Thoracic aorta (tissue), 2 donors: ENCODE results near the gene SUSD4. TPM values are rescaled to one million over a fixed set of nuclear protein-coding genes. Genes with fewer than 3 reads are reported as not detected.

Source experiments
- ATAC-seq: fragments of 150-250 bp; one replicate; pipeline ENCODE4 v1.8.0; 2017; ENCODE audit warnings: low read depth; ENCODE audit not compliant: insufficient number of reproducible peaks, low FRiP score
- DNase-seq: peaks from one replicate; pipeline ENCODE4 v3.0.0-alpha.2; 2020; ENCODE audit warnings: low spot score
- H3K27ac ChIP-seq, 2 donors: fragments of 200-600 bp; sonication (generic); 1 replicate in 1 of 2; 2 replicates in 1 of 2; pipeline ENCODE4 v1.5.1; 2016; ENCODE audit warnings: mild to moderate bottlenecking in 2 of 2, moderate library complexity in 2 of 2
- H3K27me3 ChIP-seq: fragments of 200-600 bp; sonication (generic); replicated peaks from 2 replicates; pipeline ENCODE4 v1.6.0; 2016; ENCODE audit warnings: mild to moderate bottlenecking; ENCODE audit not compliant: insufficient read depth
- H3K36me3 ChIP-seq: fragments of 200-600 bp; sonication (generic); one replicate; pipeline ENCODE4 v1.5.1; 2016
- H3K4me1 ChIP-seq, 2 donors: fragments of 200-600 bp; sonication (generic); 1 replicate in 1 of 2; 2 replicates in 1 of 2; pipeline versions ENCODE4 v1.5.1 to v1.6.0; 2016; ENCODE audit warnings: low read depth in 2 of 2, mild to moderate bottlenecking in 1 of 2; ENCODE audit not compliant: control insufficient read depth in 1 of 2
- H3K4me3 ChIP-seq: fragments of 200-600 bp; sonication (generic); 2 replicates; pipeline ENCODE4 v1.5.1; 2016; ENCODE audit warnings: mild to moderate bottlenecking
- H3K9me3 ChIP-seq: fragments of 200-600 bp; sonication (generic); 2 replicates; pipeline ENCODE4 v1.5.1; 2016
- total RNA-seq, 2 donors: library from RNA; depleted of rRNA; stranded (reverse); fragments of >200 nt; gene quantifications; one replicate each; pipeline versions ENCODE4 v1.1.0 to v1.2.3, GENCODE V29; 2016
- TF ChIP-seq, protein P1 (sequence below): fragments of 200-600 bp; sonication (generic); IDR thresholded peaks from one replicate; pipeline ENCODE4 v1.5.1; 2019; ENCODE audit warnings: antibody characterized with exemption

The SUSD4 gene
- total RNA-seq, 2 donors from 2014 or later = 1.6 TPM; not detected in 1

DNA sequence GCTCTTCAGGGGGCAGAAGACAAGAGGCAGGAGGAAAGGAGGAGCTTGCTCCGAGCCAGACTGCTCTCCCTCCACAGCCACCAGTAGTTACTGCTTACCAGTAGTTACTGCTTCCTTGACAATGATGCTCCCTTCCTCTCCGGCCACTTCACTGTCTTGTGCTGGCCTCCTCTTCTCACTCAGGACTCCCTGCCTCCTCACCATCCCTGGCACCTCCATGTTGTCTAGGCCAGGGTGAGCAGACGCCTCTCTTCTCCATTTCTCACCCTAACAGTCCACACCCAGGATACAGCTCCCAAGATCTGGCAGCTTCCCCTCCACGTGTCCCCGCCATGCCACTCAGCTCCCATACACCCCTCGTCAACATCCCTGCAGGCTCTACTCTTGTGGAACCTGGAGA is 138.5 kb downstream of the SUSD4 start:
- TF ChIP-seq, protein P1, sequence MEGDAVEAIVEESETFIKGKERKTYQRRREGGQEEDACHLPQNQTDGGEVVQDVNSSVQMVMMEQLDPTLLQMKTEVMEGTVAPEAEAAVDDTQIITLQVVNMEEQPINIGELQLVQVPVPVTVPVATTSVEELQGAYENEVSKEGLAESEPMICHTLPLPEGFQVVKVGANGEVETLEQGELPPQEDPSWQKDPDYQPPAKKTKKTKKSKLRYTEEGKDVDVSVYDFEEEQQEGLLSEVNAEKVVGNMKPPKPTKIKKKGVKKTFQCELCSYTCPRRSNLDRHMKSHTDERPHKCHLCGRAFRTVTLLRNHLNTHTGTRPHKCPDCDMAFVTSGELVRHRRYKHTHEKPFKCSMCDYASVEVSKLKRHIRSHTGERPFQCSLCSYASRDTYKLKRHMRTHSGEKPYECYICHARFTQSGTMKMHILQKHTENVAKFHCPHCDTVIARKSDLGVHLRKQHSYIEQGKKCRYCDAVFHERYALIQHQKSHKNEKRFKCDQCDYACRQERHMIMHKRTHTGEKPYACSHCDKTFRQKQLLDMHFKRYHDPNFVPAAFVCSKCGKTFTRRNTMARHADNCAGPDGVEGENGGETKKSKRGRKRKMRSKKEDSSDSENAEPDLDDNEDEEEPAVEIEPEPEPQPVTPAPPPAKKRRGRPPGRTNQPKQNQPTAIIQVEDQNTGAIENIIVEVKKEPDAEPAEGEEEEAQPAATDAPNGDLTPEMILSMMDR = no peak
- no peaks in the 10 kb centered on the region for H3K36me3 ChIP-seq
- H3K27ac ChIP-seq = no peak overlapping the region
- ATAC-seq = no peak
- no peaks in the 10 kb centered on the region for H3K27me3 ChIP-seq
- no peak overlapping the region for H3K4me3 ChIP-seq
- no peak for DNase-seq
- H3K9me3 ChIP-seq = no peaks in the 10 kb centered on the region
- no peaks in the 10 kb centered on the region for H3K4me1 ChIP-seq

DNA sequence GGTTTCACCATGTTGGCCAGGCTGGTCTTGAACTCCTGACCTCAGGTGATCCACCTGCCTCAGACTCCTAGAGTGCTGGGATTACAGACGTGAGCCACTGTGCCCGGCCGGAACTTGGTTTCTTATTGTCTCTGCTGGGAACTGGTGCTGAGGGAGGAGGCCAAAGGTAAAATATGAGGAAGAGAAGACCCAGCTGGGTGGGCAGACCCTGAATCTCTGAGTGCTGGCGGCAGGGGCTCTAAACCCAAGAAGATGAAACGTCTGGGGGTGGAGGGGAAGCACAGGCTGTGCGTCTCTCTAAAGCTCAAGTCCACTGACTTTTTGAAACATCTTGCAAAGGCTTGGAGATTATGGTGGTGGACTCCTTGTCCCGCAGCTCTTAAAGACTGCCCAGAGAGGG is 138.9 kb downstream of the SUSD4 start:
- H3K27me3 ChIP-seq = no peaks in the 10 kb centered on the region

DNA sequence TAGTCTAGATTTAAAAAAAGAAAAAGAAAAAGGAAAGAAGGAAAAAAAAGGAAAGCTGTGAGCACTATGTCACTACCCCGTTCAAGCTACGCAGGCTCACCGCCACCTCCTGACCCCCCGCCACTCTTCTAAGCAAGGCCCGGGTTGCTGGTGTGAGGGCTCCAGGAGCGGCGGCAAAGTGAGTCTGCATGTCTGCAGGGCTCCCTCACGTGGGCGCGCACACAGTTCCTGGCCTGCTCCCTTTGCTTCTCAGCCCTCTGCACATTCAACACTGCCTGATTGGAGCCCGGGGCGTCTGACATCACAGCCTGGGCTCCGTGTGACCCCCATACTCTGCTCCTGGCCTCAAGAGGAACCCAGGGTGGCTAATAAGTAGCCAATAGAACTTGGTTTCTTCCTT is 139.5 kb downstream of the SUSD4 start:
- ATAC-seq = no peak
- Histone ChIP-seq H3K27ac (no peak overlapping the region), H3K4me3 (no peak overlapping the region), H3K9me3 (no peaks in the 10 kb centered on the region), H3K36me3 (no peaks in the 10 kb centered on the region), H3K27me3 (no peaks in the 10 kb centered on the region), H3K4me1 (no peaks in the 10 kb centered on the region)
- TF ChIP-seq, protein P1 = no peak
- no peak for DNase-seq

More for the DNA sequence above, 138.9 kb downstream of the SUSD4 start:
- no peak overlapping the region for H3K27ac ChIP-seq
- H3K4me3 ChIP-seq = no peak overlapping the region
- H3K4me1 ChIP-seq = no peaks in the 10 kb centered on the region
- H3K36me3 ChIP-seq = no peaks in the 10 kb centered on the region
- no peaks in the 10 kb centered on the region for H3K9me3 ChIP-seq
- TF ChIP-seq, protein P1 = no peak
- no peak for ATAC-seq
- no peak for DNase-seq

DNA sequence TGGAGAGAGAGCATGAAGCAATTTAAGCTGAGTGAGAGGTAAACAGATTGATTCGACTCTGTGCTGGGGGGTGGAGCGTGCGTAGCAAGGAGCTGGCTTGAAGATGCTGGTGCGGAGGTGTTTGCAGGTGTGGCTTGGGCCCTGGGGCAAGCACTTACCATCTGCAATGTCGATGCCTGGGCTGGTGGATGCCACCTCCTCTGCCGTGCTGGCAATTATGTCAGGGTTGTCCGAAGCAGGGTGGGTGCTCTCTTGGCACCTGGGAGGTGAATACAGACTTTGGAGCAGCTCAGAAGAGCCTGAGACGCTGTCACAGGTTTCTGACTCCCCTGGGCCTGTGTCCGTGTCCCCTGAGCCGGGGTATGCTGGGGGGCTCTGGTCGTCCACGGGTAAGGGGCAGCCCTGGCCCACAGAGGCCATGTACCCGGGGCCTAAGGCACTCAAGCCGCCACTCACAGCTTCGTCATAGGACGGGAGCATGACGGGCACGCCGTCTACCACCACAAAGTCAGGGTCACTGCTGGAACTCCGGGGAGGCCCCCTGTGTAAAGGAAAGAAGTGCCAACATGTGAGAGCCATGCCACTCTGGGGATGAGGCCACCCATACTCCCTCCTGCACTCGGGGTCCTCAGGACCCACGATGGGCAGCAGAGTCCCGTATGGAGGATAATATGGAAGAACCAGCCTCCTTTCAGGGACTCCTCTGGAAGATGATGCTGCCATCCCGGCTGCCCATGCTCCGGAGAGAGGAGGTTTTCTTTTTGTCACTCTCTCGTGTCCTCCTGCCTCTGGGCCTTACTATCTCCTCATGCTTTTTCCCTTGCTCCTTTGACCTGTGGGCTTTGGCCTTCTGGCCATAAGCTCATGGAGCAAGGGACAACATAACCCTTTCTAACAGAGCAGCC is 140.6 kb downstream of the SUSD4 start:
- H3K36me3 ChIP-seq = no peaks in the 10 kb centered on the region
- no peaks in the 10 kb centered on the region for H3K4me1 ChIP-seq
- no peak overlapping the region for H3K27ac ChIP-seq
- ATAC-seq (no peak), DNase-seq (no peak)
- H3K4me3 ChIP-seq = no peak overlapping the region
- H3K9me3 ChIP-seq = peaks cover 8% of the 10 kb centered on the region
- H3K27me3 ChIP-seq = no peaks in the 10 kb centered on the region
- TF ChIP-seq, protein P1 = no peak

DNA sequence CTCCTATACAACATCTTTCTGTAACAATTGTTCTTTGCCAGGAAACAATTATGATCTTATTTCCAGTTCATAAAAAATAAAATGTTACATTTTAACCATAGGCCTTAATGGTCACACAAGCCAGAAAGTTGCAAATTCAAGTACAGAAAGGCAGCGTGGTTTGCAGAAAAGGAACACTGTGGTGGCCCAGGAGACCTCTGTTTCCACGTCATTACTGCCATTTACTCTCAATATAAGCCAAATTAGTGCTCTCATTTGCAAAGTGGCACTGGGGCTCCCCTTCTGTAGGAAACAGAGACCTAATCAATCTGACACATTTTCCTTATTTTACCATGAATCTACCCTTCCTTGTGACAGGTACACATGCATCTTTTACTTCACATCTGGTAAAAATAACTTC is 141.6 kb downstream of the SUSD4 start:
- no peak for DNase-seq
- no peaks in the 10 kb centered on the region for H3K27me3 ChIP-seq

More for the DNA sequence above, 141.6 kb downstream of the SUSD4 start:
- Histone ChIP-seq H3K36me3 (no peaks in the 10 kb centered on the region), H3K4me3 (no peak overlapping the region), H3K9me3 (peaks cover 8% of the 10 kb centered on the region), H3K27ac (no peak overlapping the region), H3K4me1 (no peaks in the 10 kb centered on the region)
- TF ChIP-seq, protein P1 = no peak
- ATAC-seq = no peak
